Measurements from ENCODE around the gene FREM3.

DNA sequence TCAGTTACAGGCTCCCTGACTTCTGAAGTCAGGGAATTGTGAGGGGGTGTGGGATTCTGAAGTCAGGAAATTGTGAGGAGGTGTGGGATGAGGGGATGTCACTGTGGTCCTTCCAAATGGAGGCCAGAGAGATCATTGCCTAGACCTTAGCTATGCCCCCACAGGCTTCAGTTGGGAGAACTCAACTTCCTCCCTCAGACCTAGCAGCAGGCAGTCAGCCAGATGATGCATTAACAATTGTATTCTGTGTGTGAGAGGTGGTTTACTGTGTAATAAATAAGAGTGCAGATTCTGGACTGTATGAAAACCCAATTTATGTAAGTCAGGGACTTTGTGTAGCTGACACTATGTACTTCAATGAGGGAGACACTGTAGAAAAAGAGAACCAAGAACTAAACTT lies 65.7 kb downstream of the FREM3 start:
- TF ChIP-seq CTCF (conservative IDR thresholded peaks at IDR 0.05; ENCODE audit: low read depth, low read length): no peak
- no peak for TF ChIP-seq EZH2 (IDR thresholded peaks at IDR 0.05; ENCODE audit: borderline replicate concordance, low read depth, low read length, poor library complexity, severe bottlenecking)
